Natural killer cell treated with Interleukin-12 subunit alpha and Interleukin-12 subunit beta and Interleukin-15 and Interleukin-18, amount 100 ng/mL, for 72 hours (primary cell): ENCODE results near the gene PAPSS1. TPM values are rescaled to one million over a fixed set of nuclear protein-coding genes. Genes with fewer than 3 reads are reported as not detected.

ENCODE experiments used
- ATAC-seq, 2 donors: fragments of 150-1000 bp; cut with Tn5 transposase in 1 of 2; sonication (Bioruptor Pico), chemical (Tn5 transposase) in 1 of 2; 2 replicates each; pipeline ENCODE4 v1.10.0; 2021
- DNase-seq: peaks from one replicate; pipeline ENCODE4 v3.0.0; 2022; ENCODE audit warnings: low spot score
- H3K27ac Mint-ChIP-seq, 2 donors: 1 replicate in 1 of 2; 2 replicates in 1 of 2; pipeline ENCODE4 v1.8.0; 2022; ENCODE audit warnings: mixed read lengths in 2 of 2, mild to moderate bottlenecking in 1 of 2, moderate library complexity in 1 of 2
- H3K27me3 Mint-ChIP-seq, 2 donors: 1 replicate in 1 of 2; 2 replicates in 1 of 2; pipeline ENCODE4 v1.8.0; 2022; ENCODE audit warnings: mixed read lengths in 2 of 2
- H3K36me3 Mint-ChIP-seq: one replicate; pipeline ENCODE4 v1.8.0; 2022; ENCODE audit warnings: mixed read lengths
- H3K4me1 Mint-ChIP-seq, 2 donors: 1 replicate in 1 of 2; 2 replicates in 1 of 2; pipeline ENCODE4 v1.8.0; 2022; ENCODE audit warnings: low read depth in 2 of 2, mixed read lengths in 2 of 2, mild to moderate bottlenecking in 1 of 2
- H3K4me3 Mint-ChIP-seq: one replicate; pipeline ENCODE4 v1.8.0; 2022; ENCODE audit warnings: mixed read lengths
- H3K9me3 Mint-ChIP-seq: 2 replicates; pipeline ENCODE4 v1.8.0; 2022; ENCODE audit warnings: mixed read lengths
- total RNA-seq, 2 donors: library from RNA; stranded (reverse); gene quantifications; one replicate each; pipeline ENCODE4 v1.2.3, GENCODE V29; 2022

Gene PAPSS1
- total RNA-seq, 2 donors from 2014 or later = 12.1 to 25.1 TPM

DNA sequence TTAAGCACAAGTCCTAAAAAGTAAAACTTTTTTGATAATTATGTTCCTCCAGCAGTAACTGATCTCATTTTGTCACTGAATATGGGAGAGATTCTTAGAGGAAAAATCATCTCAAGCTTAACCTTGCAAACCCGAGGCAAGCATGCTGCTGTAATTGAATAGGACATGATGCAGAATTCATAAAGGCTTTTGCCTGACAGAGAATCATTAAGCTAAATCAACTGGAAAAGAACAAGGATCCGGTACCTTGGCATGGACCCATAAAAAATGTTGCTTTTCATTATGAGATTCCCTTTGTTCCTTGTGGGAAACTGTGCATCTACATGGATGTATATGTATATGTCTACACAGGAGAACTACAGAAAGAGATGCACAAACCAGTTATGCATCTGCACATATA is 149.1 kb downstream of the PAPSS1 start:
- Mint-ChIP-seq H3K9me3 (no peaks in the 10 kb centered on the region), H3K4me1 (no peaks in the 10 kb centered on the region), H3K27me3 (no peaks in the 10 kb centered on the region), H3K27ac (no peak overlapping the region), H3K4me3 (no peak overlapping the region), H3K36me3 (peaks cover 4% of the 10 kb centered on the region)
- ATAC-seq (no peak), DNase-seq (no peak)

DNA sequence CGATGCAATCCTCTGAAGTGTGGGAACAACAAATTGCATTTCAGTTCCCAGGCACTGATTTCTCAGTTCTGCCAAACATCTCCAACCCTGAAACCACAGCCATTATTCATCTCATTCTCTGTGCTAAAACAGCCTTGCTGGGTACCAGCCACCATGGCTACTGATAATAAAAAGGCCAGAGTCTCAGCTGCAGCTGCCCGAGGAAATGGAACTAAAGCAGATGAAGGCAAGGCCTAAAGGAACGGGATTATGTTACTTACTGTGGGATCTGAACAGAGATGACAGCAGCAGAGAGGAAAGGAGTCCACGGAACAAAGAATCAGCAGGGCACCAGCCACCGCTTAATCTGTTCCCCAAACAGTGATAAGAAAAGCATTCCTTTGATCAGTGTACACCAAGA is 155.7 kb downstream of the PAPSS1 start:
- no peak overlapping the region for H3K4me3 Mint-ChIP-seq
- no peaks in the 10 kb centered on the region for H3K27me3 Mint-ChIP-seq
- peaks cover 13% of the 10 kb centered on the region for H3K36me3 Mint-ChIP-seq
- no peaks in the 10 kb centered on the region for H3K4me1 Mint-ChIP-seq
- no peak overlapping the region for H3K27ac Mint-ChIP-seq
- DNase-seq (no peak), ATAC-seq (no peak)
- peaks cover 4% of the 10 kb centered on the region for H3K9me3 Mint-ChIP-seq

Other genes with a start within 250 kb of the PAPSS1 start
- under 1 TPM; 0.50 to 0.62 TPM for gene SGMS2, start 104.7 kb upstream of the PAPSS1 start, total RNA-seq
- gene CYP2U1, start 211.3 kb upstream of the PAPSS1 start, total RNA-seq = 1 to 10 TPM; 1.6 to 4.3 TPM